Pancreas (tissue), 10 donors: ENCODE data around the gene MYL4. TPM values are rescaled to one million over a fixed set of nuclear protein-coding genes. Genes with fewer than 3 reads are reported as not detected.

Experiments used
- ATAC-seq, 4 donors: fragments of 200-7000 bp; cut with Tn5 transposase; one replicate each; pipeline versions ENCODE4 v1.8.0 to v1.9.1; 2020; ENCODE audit warnings: mild to moderate bottlenecking in 4 of 4, moderate library complexity in 4 of 4
- DNase-seq, 6 donors: peaks; one replicate each; pipeline ENCODE4 v3.0.0-alpha.2; 2020
- FAIRE-seq: peaks from 2 replicates; lab custom pipeline; 2012; peaks lifted over from hg19 to GRCh38; lab: Jason Lieb, UNC
- H3K27ac ChIP-seq, 4 donors: fragments of 200-600 bp; sonication (generic); 1 replicate in 3 of 4; 2 replicates in 1 of 4; pipeline versions ENCODE4 v1.5.0 to v1.8.0; 2020
- H3K27me3 ChIP-seq, 4 donors: fragments of 200-600 bp; one replicate each; pipeline ENCODE4 v1.8.0; 2021
- H3K36me3 ChIP-seq, 3 donors: fragments of 200-600 bp; sonication (generic) in 1 of 3; one replicate each; pipeline versions ENCODE4 v1.5.0 to v1.8.0; 2020 to 2021
- H3K4me1 ChIP-seq, 3 donors: fragments of 200-600 bp; one replicate each; pipeline ENCODE4 v1.8.0; 2021
- H3K4me3 ChIP-seq, 4 donors: fragments of 200-600 bp; sonication (generic) in 2 of 4; one replicate each; pipeline versions ENCODE4 v1.5.0 to v1.8.0; 2020 to 2021
- H3K9me3 ChIP-seq, 4 donors: fragments of 200-600 bp; one replicate each; pipeline ENCODE4 v1.8.0; 2021
- WGBS, 2 donors: extraction: QIAGEN DNeasy Blood & Tissue Kit; methylation state at CpG; one replicate each; pipeline ENCODE4 v1.1.7; 2013; 5-methylcytosine and 5-hydroxymethylcytosine counted together
- intact Hi-C, 3 donors: fragments of 100-400 bp; cut with DNase I; formaldehyde crosslinking; loops; one replicate each; pipeline versions ENCODE4 v1.11.1 to v1.14.2; 2022
- polyA plus RNA-seq, 2 donors: library from polyadenylated mRNA; stranded (reverse); fragments of 200-250 nt; gene quantifications; one replicate each; pipeline ENCODE4 v1.2.3, GENCODE V29; 2013
- total RNA-seq, 6 donors: library from RNA; stranded (reverse); fragmentation: NEBNext Ultra II Directional in 4 of 6; extraction: Animal tissue kit (Norgen Biotek cat#: 25700) in 4 of 6; gene quantifications; one replicate each; pipeline versions ENCODE4 v1.2.1 to v1.2.4, GENCODE V29; 2021 to 2023
- TF ChIP-seq, protein P1 (sequence below), 4 donors: fragments of 200-600 bp; sonication (generic) in 3 of 4; IDR thresholded peaks; one replicate each; pipeline versions ENCODE4 v1.5.0 to v1.8.0; 2021; ENCODE audit warnings: antibody characterized with exemption in 4 of 4
- donor health status: healthy with polysubstance abuse.
- donor health status: DM: no; HTN: no; CAD: no; lungs with moderate emphysema.
- donor health status: DM: no; HTN: no; CAD: no.
- donor health status: control.
- donor health status: control.
- donor health status: Bipolar disorder and iron deficiency.
- donor health status: DM: yes; HTN: yes; CAD: no.
- donor health status: DM: no; HTN: no; CAD: no.
- donor health status: DM: no; HTN: no; CAD: no.
- donor health status: DM: yes; HTN: yes; CAD: no.

The MYL4 gene
- total and polyA plus RNA-seq, 8 donors: 0.23 to 0.53 (median 0.28) TPM; not detected in 4

DNA sequence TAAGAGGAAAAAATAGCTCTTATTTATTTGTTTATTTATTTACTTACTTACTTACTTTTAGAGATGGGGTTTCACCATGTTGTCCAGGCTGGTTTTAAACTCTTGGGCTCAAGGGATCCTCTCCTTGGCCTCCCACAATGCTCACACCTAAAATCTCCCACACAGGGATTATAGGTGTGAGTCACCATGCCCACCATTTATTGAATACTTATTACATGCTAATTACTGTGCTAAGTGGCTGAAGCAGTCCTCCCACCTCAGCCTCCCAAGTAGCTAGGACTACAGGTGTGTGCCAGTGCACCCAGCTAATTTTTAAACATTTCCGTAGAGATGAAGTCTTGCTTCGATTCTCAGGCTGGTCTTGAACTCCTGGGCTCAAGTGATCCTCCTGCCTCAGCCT lies 33.5 kb downstream of the MYL4 start:
- Histone ChIP-seq H3K36me3 (no peaks in the 10 kb centered on the region), H3K4me3 (no peak overlapping the region), H3K4me1 (peaks cover 0 to 3% (median 0%) of the 10 kb centered on the region in 3 donors), H3K27me3 (no peaks in the 10 kb centered on the region), H3K27ac (no peak overlapping the region), H3K9me3 (no peaks in the 10 kb centered on the region)
- intact Hi-C loops: no loop called here
- no peak for ATAC-seq
- WGBS, 2 donors: 80 to 81% methylated on average over 2 of the region's 2 CpGs
- no peak for FAIRE-seq
- DNase-seq: no peak
- TF ChIP-seq, protein P1, sequence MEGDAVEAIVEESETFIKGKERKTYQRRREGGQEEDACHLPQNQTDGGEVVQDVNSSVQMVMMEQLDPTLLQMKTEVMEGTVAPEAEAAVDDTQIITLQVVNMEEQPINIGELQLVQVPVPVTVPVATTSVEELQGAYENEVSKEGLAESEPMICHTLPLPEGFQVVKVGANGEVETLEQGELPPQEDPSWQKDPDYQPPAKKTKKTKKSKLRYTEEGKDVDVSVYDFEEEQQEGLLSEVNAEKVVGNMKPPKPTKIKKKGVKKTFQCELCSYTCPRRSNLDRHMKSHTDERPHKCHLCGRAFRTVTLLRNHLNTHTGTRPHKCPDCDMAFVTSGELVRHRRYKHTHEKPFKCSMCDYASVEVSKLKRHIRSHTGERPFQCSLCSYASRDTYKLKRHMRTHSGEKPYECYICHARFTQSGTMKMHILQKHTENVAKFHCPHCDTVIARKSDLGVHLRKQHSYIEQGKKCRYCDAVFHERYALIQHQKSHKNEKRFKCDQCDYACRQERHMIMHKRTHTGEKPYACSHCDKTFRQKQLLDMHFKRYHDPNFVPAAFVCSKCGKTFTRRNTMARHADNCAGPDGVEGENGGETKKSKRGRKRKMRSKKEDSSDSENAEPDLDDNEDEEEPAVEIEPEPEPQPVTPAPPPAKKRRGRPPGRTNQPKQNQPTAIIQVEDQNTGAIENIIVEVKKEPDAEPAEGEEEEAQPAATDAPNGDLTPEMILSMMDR (IDR thresholded peaks at IDR 0.05): no peak

DNA sequence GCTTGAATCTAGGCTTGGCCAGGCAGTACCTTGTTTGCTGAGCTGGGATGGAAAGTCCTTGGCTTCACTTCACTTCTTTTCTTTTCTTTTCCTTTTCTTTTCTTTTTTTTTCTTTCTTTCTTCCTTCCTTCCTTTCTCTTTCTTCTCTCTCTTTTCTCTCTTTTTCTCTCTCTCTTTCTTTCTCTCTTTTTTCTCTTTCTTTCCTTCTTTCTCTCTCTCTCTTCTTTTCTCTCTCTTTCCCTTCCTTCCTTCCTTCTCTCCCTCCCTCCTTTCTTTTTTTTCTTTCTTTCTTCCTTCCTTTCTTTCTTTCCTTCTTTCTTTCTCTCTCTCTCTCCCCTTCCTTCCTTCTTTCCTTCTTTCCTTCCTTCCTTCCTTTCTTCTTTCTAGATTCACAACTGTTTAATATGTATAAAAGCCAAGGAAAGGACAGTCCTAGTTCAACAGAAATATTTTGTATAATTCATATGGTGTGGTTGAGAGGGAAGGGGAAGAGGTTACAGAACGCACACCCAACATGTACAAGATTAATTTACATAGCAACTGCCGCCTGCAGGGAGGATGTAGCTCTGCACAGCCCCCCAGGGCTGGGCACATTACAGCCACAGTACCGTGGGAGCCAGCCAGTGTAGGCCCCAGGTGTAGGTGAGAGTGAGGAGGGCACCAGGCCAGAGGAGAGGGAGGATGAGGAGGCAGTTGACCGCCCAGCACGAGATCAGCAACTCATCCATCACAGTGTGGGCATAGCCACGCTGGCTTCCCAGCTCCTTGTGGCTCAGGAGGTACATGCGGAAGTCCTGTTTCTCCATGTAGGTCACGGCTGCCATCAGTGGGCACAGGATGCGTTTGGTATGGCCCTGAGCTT lies 34.8 kb downstream of the MYL4 start:
- WGBS, 2 donors: 79 to 81% methylated on average over 9 of the region's 9 CpGs
- intact Hi-C loops: no loop called here
- Histone ChIP-seq H3K9me3 (no peaks in the 10 kb centered on the region), H3K4me3 (no peak overlapping the region), H3K36me3 (no peaks in the 10 kb centered on the region), H3K27ac (no peak overlapping the region), H3K4me1 (peaks cover 0 to 3% (median 0%) of the 10 kb centered on the region in 3 donors), H3K27me3 (no peaks in the 10 kb centered on the region)
- FAIRE-seq (no peak), DNase-seq (no peak), ATAC-seq (no peak)
- TF ChIP-seq, protein P1 (IDR thresholded peaks at IDR 0.05): no peak

DNA sequence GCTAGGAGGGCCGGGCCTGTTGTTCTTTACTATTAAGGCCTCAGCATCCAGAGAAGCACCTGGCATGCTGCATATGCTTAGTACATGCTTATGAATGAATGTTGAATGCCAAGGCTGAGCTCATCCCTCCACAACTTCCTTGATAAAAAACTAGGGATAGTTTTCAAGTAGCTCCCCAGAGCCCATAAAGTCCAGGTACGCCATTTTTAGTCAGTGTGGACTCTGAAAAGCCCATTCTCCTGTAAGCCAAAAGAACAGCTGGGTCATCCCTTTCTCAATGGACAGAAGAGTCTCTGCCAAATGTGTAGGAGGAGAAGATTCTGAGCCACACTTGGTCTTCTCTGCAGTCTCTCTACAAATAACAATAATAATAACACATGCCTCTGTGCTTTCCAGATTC lies 35.5 kb downstream of the MYL4 start:
- Histone ChIP-seq H3K4me3 (no peak overlapping the region), H3K4me1 (peaks cover 0 to under 1% (median 0%) of the 10 kb centered on the region in 3 donors), H3K9me3 (no peaks in the 10 kb centered on the region), H3K27ac (no peak overlapping the region), H3K27me3 (no peaks in the 10 kb centered on the region), H3K36me3 (no peaks in the 10 kb centered on the region)
- FAIRE-seq: no peak
- intact Hi-C loops: no loop called here
- no peak for DNase-seq
- ATAC-seq: no peak
- 88 to 95% methylated on average over 2 of the region's 2 CpGs for WGBS, 2 donors
- TF ChIP-seq, protein P1 (IDR thresholded peaks at IDR 0.05): no peak

DNA sequence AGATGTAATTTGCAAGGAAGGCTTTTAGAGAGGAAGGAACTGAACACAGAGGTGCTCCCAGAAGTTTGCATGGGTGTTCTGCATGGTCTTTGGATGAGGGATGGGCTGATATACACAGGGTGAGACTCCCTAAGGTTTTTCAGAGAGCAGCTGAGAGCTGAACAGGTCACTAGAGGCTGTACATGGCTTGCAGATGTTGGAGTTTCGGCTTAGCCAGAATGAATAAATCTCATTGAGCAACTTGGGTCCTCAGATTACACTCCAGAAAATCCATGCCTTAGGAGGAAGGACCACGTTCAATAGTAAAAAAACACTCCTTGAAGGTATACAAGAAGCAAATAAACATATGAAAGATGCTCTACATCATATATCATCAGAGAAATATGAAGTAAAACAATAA lies 37.0 kb downstream of the MYL4 start:
- no peak for DNase-seq
- intact Hi-C loops: no loop called here
- ATAC-seq: no peak
- Histone ChIP-seq H3K4me3 (no peak overlapping the region), H3K4me1 (no peaks in the 10 kb centered on the region), H3K27ac (no peak overlapping the region), H3K9me3 (no peaks in the 10 kb centered on the region), H3K27me3 (no peaks in the 10 kb centered on the region), H3K36me3 (no peaks in the 10 kb centered on the region)
- no peak for FAIRE-seq
- WGBS, 2 donors: 54 to 60% methylated on average over 2 of the region's 2 CpGs
- TF ChIP-seq, protein P1 (IDR thresholded peaks at IDR 0.05): no peak

DNA sequence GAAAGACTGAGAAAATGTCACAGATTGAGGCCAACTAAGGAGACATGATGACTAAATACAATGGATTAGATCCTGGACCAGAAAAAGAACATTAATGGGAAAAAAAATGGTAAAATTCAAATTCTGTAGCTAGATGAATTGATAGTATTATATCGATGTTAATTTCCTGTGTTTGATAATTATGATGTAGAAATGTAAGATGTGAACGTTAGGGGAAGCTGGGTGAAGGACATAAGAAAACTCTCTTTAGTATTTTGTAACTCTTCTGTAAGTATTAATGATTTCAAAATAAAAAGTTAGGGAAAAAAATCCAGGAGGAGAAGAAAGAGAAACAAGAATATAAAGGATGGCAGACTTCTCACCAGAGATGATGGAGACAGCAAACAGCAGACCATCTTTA lies 41.7 kb downstream of the MYL4 start:
- Histone ChIP-seq H3K27me3 (peaks cover 0 to 13% (median 0%) of the 10 kb centered on the region in 4 donors), H3K27ac (no peak overlapping the region), H3K4me1 (peaks cover 0 to 5% (median 5%) of the 10 kb centered on the region in 3 donors), H3K36me3 (no peaks in the 10 kb centered on the region), H3K4me3 (no peak overlapping the region), H3K9me3 (no peaks in the 10 kb centered on the region)
- intact Hi-C loops: no loop called here
- ATAC-seq (no peak), DNase-seq (no peak), FAIRE-seq (no peak)
- 77 to 84% methylated on average over 2 of the region's 2 CpGs for WGBS, 2 donors
- TF ChIP-seq, protein P1 (IDR thresholded peaks at IDR 0.05): no peak
